ENCODE data around the gene HP1BP3.
A peak's percentile ranks its signal among the peaks of the same experiment; 100 is the strongest.

Gene HP1BP3

DNA sequence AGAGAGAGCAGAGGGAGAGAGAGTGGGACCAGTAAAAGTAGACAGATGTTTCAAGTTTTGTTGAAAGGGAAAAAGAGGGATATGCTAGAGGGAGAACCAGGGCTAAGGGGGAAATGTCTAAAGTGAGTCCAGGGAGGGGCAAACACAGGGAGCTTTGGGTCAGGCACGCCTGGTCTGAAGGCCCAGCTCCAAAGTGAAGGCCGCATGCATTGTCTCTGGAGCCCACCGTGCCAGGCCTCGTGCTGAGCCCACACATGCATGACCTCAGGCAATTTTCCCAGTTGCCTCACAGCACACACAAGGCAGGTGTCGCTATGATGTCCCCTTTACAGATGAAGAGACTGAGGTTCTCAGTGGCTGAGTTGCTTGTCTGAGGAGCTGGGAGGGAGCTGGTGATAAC is 85.3 kb downstream of the HP1BP3 start:
- no peaks in the 10 kb centered on the region for H3K36me3 Mint-ChIP-seq
- H3K4me1 Mint-ChIP-seq (ENCODE audit: low read depth) = no peaks in the 10 kb centered on the region
- H3K9me3 Mint-ChIP-seq (ENCODE audit: low read depth) = no peaks in the 10 kb centered on the region
- H3K27me3 Mint-ChIP-seq = no peaks in the 10 kb centered on the region
- no peak overlapping the region for H3K4me3 Mint-ChIP-seq
- H3K27ac Mint-ChIP-seq = no peak overlapping the region

DNA sequence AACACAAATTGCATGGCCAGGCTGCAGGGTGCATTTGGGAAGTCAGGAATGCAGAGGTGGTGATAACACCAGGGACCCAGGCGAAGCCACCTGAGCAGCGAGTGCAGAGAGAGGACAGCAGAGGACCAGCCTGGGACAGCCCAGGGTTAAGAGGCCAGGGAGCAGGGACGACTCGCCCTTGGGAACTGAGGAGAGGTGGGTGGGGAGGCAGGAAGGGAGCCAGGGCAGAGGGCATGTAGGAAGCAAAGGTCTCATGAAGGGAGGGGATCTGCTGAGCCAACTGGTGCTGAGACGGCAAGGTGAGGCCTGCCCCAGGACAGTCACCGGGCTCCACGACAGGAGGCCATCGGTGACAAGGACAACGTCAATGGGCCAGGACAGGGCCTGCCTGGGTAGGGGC is 85.7 kb downstream of the HP1BP3 start:
- Mint-ChIP-seq H3K36me3 (no peaks in the 10 kb centered on the region), H3K27ac (no peak overlapping the region), H3K4me3 (no peak overlapping the region), H3K4me1 (ENCODE audit: low read depth) (no peaks in the 10 kb centered on the region), H3K9me3 (ENCODE audit: low read depth) (no peaks in the 10 kb centered on the region), H3K27me3 (no peaks in the 10 kb centered on the region)

DNA sequence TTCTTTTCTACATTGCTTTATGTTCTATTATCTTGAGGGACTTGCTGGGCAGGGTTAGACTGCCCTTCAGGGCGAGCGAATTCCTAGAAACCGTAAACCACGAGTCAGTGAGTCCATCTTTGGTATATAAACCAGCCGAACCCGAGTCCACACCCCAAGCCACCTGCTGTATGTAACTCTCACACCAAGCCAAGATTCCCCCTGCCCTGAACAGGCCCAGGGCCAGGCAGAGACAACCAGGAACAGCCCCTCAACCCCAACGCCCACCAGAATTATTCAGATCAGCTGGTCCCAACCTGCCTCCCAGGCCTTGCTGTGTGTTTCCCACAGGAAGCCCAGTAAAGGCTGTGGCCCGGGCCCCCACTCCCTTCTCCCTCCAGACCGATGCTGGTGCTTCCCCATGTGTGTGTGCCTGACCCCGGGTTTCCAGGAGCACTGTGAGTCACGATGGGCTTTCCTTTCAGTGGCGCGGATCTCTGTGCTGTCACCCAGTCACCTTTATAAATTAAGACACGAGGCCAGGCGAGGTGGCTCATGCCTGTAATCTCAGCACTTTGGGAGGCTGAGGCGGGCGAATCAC is 86.4 kb downstream of the HP1BP3 start:
- no peaks in the 10 kb centered on the region for H3K9me3 Mint-ChIP-seq (ENCODE audit: low read depth)
- no peaks in the 10 kb centered on the region for H3K27me3 Mint-ChIP-seq
- no peak overlapping the region for H3K4me3 Mint-ChIP-seq
- H3K4me1 Mint-ChIP-seq (ENCODE audit: low read depth) = peaks cover 2% of the 10 kb centered on the region
- H3K27ac Mint-ChIP-seq = no peak overlapping the region
- H3K36me3 Mint-ChIP-seq = no peaks in the 10 kb centered on the region

DNA sequence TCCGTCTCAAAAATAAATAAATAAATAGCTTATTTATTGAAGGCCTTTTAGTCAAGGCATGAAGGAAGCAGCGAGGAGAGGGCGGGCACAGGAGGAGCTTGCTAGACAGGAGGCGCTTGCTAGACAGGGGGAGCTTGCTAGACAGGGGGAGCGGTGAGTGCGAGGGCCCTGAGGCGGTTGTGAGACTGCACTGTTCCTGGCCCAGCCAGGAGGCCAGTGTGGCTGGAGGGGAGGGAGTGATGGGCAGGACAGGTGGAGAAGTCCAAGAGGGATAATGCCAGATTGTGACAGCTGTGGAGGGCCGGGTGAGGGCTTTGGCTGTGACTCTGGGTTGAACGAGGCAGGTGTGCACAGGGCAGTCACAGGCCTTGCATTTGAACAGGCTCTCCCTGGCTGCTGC is 87.5 kb downstream of the HP1BP3 start:
- Mint-ChIP-seq H3K27me3 (no peaks in the 10 kb centered on the region), H3K4me1 (ENCODE audit: low read depth) (peaks cover 2% of the 10 kb centered on the region), H3K27ac (no peak overlapping the region), H3K36me3 (no peaks in the 10 kb centered on the region), H3K4me3 (no peak overlapping the region), H3K9me3 (ENCODE audit: low read depth) (no peaks in the 10 kb centered on the region)

- H3K36me3 Mint-ChIP-seq = no peaks in the 10 kb centered on the region
- no peaks in the 10 kb centered on the region for H3K27me3 Mint-ChIP-seq
- H3K27ac Mint-ChIP-seq = no peak overlapping the region
- peaks cover 2% of the 10 kb centered on the region for H3K4me1 Mint-ChIP-seq (ENCODE audit: low read depth)
- H3K4me3 Mint-ChIP-seq = peak overlapping the region; percentile 23
- H3K9me3 Mint-ChIP-seq (ENCODE audit: low read depth) = no peaks in the 10 kb centered on the region
Measured at GRCh38 chr1:20698195-20698910, 88.8 kb downstream of the HP1BP3 start.

DNA sequence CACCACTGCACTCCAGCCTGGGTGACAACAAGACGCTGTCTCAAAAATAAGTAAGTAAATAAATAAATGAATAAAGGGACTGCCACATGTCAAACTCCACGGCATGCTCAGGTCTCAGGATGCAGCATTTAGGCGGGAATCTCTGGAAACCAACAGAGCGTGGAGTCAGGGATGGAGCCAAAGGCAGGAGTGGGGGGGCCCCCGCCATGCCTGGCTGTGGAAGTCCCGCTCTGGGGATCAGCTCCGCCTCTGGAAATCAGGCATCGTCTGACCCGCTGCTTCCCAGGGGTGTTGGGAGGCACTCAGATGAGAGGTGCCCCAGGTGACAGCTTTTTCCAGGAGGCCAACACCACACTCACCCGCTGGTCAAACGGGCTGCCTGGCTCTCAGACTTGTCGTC is 89.5 kb downstream of the HP1BP3 start:
- Mint-ChIP-seq H3K4me1 (ENCODE audit: low read depth) (peaks cover 2% of the 10 kb centered on the region), H3K27me3 (no peaks in the 10 kb centered on the region), H3K27ac (no peak overlapping the region), H3K9me3 (ENCODE audit: low read depth) (no peaks in the 10 kb centered on the region), H3K36me3 (no peaks in the 10 kb centered on the region), H3K4me3 (no peak overlapping the region)

DNA sequence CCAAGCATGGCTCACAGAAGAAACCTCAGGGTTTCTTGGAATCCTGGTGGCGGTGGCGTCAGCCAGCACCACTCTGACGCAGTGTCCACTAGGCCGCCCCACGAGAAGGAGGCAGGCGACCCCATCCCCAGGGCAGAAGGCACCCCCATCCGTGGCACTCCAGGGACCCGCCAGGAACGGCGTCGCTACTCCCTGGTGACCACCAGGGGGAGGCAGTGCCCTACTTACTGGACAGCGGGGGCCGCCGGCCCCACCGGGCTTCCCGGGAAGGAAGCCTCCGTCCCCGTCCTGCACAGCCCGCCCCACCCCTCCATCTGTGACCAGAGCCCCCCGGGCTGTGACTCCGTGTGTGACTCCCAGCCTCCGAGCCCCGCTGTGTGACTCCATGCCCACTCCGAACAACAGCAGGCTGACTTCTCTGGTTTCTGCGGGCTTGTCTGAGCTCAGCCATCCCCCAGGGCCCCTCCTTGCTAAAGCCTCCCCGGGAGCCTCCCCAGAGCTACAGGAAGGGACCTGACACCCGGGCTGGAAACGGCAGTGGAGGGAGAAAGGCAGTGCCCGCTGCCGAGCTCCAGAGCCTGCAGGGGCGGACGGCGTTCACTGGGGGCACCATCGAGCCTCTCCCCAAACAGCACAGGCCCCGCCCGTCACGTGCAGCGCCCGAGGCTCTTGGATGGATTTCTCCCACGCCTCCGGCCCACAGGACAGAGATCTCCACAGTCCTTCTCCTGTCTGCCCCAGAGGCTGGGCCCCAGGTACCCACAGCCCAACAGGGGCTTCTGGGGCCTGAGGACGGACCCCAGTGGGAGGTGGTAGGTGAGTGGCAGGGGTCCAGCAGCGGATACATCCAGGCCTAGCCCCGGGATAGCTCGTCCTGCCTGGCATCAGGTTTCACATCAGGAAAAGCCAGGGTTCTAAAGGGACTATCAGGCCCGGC is 90.4 kb downstream of the HP1BP3 start:
- Mint-ChIP-seq H3K4me1 (ENCODE audit: low read depth) (peaks cover 2% of the 10 kb centered on the region), H3K27ac (no peak overlapping the region), H3K4me3 (peak overlapping the region; percentile 87), H3K9me3 (ENCODE audit: low read depth) (no peaks in the 10 kb centered on the region), H3K36me3 (no peaks in the 10 kb centered on the region), H3K27me3 (no peaks in the 10 kb centered on the region)

DNA sequence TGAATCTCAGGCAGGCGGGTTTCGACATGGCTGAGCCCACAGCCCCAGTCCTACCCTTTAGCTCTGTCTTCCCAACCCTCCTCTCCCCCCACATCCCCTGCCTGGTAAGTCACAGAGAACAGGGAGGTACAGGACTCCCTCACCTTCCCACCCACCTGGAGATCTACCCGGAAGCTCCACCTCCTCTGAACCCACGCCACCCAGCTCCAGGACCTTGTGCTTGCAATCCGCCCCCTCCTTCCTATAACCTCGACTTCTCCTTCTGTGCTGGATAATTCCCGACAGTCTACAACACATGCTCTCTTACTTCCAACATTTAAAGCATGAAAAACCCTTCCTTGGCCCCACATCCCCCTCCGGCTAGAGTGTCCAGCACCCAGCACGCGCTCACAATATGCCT is 91.6 kb downstream of the HP1BP3 start:
- H3K4me3 Mint-ChIP-seq = peak overlapping the region; percentile 87
- H3K27me3 Mint-ChIP-seq = no peaks in the 10 kb centered on the region
- peaks cover 2% of the 10 kb centered on the region for H3K4me1 Mint-ChIP-seq (ENCODE audit: low read depth)
- no peaks in the 10 kb centered on the region for H3K9me3 Mint-ChIP-seq (ENCODE audit: low read depth)
- H3K27ac Mint-ChIP-seq = no peak overlapping the region
- H3K36me3 Mint-ChIP-seq = no peaks in the 10 kb centered on the region

DNA sequence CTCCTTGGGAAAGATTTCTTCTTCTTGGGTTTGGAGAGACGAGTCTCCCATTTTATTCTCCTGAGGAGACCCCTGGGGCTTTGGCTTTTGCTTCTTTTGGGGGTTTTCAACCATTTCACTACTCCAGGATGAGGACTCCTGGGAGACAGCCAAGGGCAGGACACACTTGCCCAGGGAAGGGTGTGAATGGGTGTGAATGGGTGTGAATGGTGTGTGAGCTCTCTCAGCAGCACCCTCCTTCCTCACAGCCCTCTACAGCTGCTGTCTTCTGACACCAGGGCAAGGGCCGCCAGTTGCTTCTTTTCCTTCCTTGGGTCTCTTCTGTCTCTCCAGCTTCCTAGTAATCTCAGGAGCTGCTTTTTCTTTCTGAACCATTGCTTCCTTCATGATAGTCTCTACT is 93.5 kb downstream of the HP1BP3 start:
- Mint-ChIP-seq H3K9me3 (ENCODE audit: low read depth) (no peaks in the 10 kb centered on the region), H3K27me3 (no peaks in the 10 kb centered on the region), H3K36me3 (no peaks in the 10 kb centered on the region), H3K4me3 (no peak overlapping the region), H3K27ac (no peak overlapping the region), H3K4me1 (ENCODE audit: low read depth) (peaks cover 2% of the 10 kb centered on the region)

Data from activated naive CD8-positive, alpha-beta T cell (primary cell).